OCI-LY7 (cell line): Measurements from ENCODE around the gene TMCO1. TPM values are rescaled to one million over a fixed set of nuclear protein-coding genes. Genes with fewer than 3 reads are reported as not detected.
"Not testable (repeated sequence)": the region's sequence is repeated elsewhere in the genome, so short reads cannot be mapped to it uniquely, and the experiment has no call there.

Source experiments
- BruUV-seq: library from RNA; stranded (reverse); fragments of 400-500 nt; replicated peaks from 2 replicates; lab custom pipeline; 2021; lab: Mats Ljungman, UMichigan
- CTCF ChIA-PET: fragments of 300-600 bp; sonication (Branson Sonifier 250); formaldehyde crosslinking; loops from one replicate; lab custom pipeline; 2022; ENCODE audit warnings: antibody characterized with exemption; ENCODE audit not compliant: unreplicated experiment; lab: Charles Lee
- POLR2A ChIA-PET: fragments of 300-600 bp; sonication (Branson Sonifier 250); formaldehyde crosslinking; loops from one replicate; lab custom pipeline; 2022; ENCODE audit warnings: antibody characterized with exemption; lab: Charles Lee
- DNase-seq: peaks from one replicate; pipeline ENCODE4 v3.0.0-alpha.2; 2015; ENCODE audit warnings: low spot score
- H2AFZ ChIP-seq: fragments of 200-600 bp; sonication (generic), shearing (Covaris generic); 2 replicates; pipeline ENCODE4 v1.6.1; 2014; ENCODE audit warnings: mild to moderate bottlenecking, antibody characterized with exemption, low read length, moderate library complexity
- H3K27ac ChIP-seq: fragments of 200-600 bp; sonication (generic); 2 replicates; pipeline ENCODE4 v1.5.1; 2014; ENCODE audit warnings: mixed run types, low read depth, mild to moderate bottlenecking, moderate library complexity, low read length, inconsistent platforms; ENCODE audit not compliant: poor library complexity, severe bottlenecking
- H3K36me3 ChIP-seq: fragments of 200-600 bp; sonication (generic); 2 replicates; pipeline ENCODE4 v1.6.1; 2014; ENCODE audit warnings: mild to moderate bottlenecking, antibody characterized with exemption, low read length, moderate library complexity, mixed read lengths; ENCODE audit not compliant: insufficient read depth
- H3K4me1 ChIP-seq: fragments of 200-600 bp; sonication (generic); 2 replicates; pipeline ENCODE4 v1.5.1; 2014; ENCODE audit warnings: mild to moderate bottlenecking, low read length; ENCODE audit not compliant: insufficient read depth, poor library complexity, severe bottlenecking
- H3K4me2 ChIP-seq: fragments of 200-600 bp; sonication (generic); 2 replicates; pipeline ENCODE4 v1.6.1; 2014; ENCODE audit warnings: mild to moderate bottlenecking, low read length
- H3K4me3 ChIP-seq: fragments of 200-600 bp; sonication (generic); 2 replicates; pipeline ENCODE4 v1.5.1; 2014; ENCODE audit warnings: mild to moderate bottlenecking, low read depth, low read length; ENCODE audit not compliant: poor library complexity, severe bottlenecking
- H3K79me2 ChIP-seq: fragments of 200-600 bp; sonication (generic); 2 replicates; pipeline ENCODE4 v1.6.1; 2016; ENCODE audit warnings: low read depth, mild to moderate bottlenecking, low read length, moderate library complexity, mixed read lengths; ENCODE audit not compliant: insufficient read depth
- H3K9me2 ChIP-seq: fragments of 200-600 bp; sonication (generic); 2 replicates; pipeline ENCODE4 v1.6.1; 2016; ENCODE audit warnings: mild to moderate bottlenecking, low read length, mixed read lengths; ENCODE audit not compliant: insufficient read depth
- H3K9me3 ChIP-seq: fragments of 200-600 bp; sonication (generic); 2 replicates; pipeline ENCODE4 v1.6.1; 2014; ENCODE audit warnings: mild to moderate bottlenecking, mixed run types, low read length, mixed read lengths
- H4K20me1 ChIP-seq: fragments of 200-600 bp; sonication (generic); 2 replicates; pipeline ENCODE4 v1.6.1; 2014; ENCODE audit warnings: mild to moderate bottlenecking, antibody characterized with exemption, low read length, moderate library complexity, mixed read lengths; ENCODE audit not compliant: insufficient read depth
- EZH2phosphoT487 ChIP-seq: fragments of 200-600 bp; sonication (generic); IDR thresholded peaks from 2 replicates; pipeline ENCODE4 v1.6.1; 2018; ENCODE audit warnings: low read depth, borderline replicate concordance, mild to moderate bottlenecking, mixed run types, antibody characterized with exemption, low read length, moderate library complexity, mixed read lengths
- intact Hi-C: fragments of 100-400 bp; cut with micrococcal nuclease; formaldehyde crosslinking; loops from one replicate; pipeline ENCODE4 v1.10.0; 2022; ENCODE audit not compliant: unreplicated experiment
- total RNA-seq, 2 experiments: library from RNA; depleted of rRNA in 1 of 2; stranded (reverse); fragments of >200 nt in 1 of 2; shearing (Covaris generic) in 1 of 2; gene quantifications; 2 replicates each; pipeline ENCODE4 v1.2.3, GENCODE V29; 2014 to 2022
- TF ChIP-seq, protein P1 (sequence below): fragments of 200-600 bp; sonication (generic); conservative IDR thresholded peaks from 2 replicates; pipeline ENCODE4 v1.5.1; 2014; ENCODE audit warnings: mild to moderate bottlenecking, antibody characterized with exemption, low read length, moderate library complexity, mixed read lengths

TMCO1 gene
- total RNA-seq, 2 experiments from 2014 or later = 22.9 to 44.5 TPM

DNA sequence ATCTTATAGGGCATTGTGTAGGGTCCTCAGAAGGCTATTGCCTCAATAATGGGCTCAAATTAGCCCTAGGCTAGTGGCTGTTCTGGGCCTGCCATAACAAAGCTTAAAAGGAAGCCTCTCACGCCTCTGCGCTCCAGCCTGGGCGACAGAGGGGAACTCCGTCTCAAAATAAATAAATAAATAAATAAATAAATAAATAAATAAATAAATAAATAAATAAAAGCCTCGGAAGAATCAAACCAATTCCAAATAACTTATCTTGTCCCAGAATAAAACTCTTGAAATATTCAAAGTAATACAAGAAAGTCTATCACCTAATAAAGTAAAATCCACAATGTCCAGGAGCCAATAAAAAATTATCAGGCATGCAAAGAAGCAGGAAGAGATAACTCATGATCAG is 55.9 kb downstream of the TMCO1 start:
- H3K36me3 ChIP-seq = no peaks in the 10 kb centered on the region
- no peak for TF ChIP-seq EZH2phosphoT487
- TF ChIP-seq, protein P1, sequence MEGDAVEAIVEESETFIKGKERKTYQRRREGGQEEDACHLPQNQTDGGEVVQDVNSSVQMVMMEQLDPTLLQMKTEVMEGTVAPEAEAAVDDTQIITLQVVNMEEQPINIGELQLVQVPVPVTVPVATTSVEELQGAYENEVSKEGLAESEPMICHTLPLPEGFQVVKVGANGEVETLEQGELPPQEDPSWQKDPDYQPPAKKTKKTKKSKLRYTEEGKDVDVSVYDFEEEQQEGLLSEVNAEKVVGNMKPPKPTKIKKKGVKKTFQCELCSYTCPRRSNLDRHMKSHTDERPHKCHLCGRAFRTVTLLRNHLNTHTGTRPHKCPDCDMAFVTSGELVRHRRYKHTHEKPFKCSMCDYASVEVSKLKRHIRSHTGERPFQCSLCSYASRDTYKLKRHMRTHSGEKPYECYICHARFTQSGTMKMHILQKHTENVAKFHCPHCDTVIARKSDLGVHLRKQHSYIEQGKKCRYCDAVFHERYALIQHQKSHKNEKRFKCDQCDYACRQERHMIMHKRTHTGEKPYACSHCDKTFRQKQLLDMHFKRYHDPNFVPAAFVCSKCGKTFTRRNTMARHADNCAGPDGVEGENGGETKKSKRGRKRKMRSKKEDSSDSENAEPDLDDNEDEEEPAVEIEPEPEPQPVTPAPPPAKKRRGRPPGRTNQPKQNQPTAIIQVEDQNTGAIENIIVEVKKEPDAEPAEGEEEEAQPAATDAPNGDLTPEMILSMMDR = no peak

DNA sequence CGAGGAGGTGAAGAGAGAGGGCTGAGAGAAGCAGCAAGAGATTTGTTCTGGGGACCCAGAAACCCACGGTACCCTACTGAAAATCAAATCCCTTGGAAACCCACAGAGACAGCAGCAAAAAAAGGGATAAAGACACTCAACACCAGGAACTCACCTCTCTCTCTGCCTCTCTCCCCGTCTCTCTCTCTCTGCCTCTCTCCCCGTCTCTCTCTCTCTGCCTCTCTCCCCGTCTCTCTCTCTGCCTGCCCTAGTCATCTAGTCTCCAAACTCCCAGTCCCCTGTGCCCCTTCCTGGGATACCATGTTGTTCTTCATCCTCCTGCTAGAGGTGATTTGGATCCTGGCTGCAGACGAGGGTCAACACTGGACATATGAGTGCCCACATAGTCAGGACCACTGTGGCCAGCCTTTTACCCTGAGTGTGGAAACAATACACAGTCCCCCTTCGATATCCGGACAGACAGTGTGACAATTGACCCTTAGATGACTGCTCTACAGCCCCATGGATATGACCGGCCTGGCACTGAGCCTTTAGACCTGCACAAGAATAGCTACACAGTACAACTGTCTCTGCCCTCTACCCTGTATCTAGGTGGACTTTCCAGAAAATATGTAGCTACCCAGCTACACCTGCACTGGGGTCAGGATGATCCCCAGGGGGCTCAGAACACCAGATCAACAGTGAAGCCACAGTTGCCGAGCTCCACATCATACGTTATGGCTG is 60.5 kb downstream of the TMCO1 start:
- H3K27ac ChIP-seq = no peak overlapping the region
- no TSS peak for BruUV-seq
- ChIA-PET POLR2A (interaction anchor here (0.6 to 1.1 kb wide), 3 partner anchors 7 to 46 kb away, joined by 4 to 5 read pairs (median 5); no protein-coding TSS in a partner anchor), CTCF (interaction anchor here (1.1 kb wide), 1 partner anchor 35 kb away, joined by 3 read pairs; no protein-coding TSS in a partner anchor)
- no peaks in the 10 kb centered on the region for H3K9me2 ChIP-seq
- TF ChIP-seq, protein P1 = no peak
- TF ChIP-seq EZH2phosphoT487 = no peak
- no peak overlapping the region for H3K4me2 ChIP-seq
- H3K9me3 ChIP-seq = no peaks in the 10 kb centered on the region
- H4K20me1 ChIP-seq = no peaks in the 10 kb centered on the region
- DNase-seq = no peak
- H3K36me3 ChIP-seq = no peaks in the 10 kb centered on the region
- H2AFZ ChIP-seq = no peak overlapping the region
- intact Hi-C loops = no loop called here
- peaks cover 9% of the 10 kb centered on the region for H3K4me1 ChIP-seq
- H3K79me2 ChIP-seq = no peaks in the 10 kb centered on the region
- no peak overlapping the region for H3K4me3 ChIP-seq

More for the DNA sequence above, 55.9 kb downstream of the TMCO1 start:
- ChIA-PET POLR2A (interaction anchor here (0.6 to 1.0 kb wide), 2 partner anchors 27 to 117 kb away, joined by 3 to 7 read pairs; no protein-coding TSS in a partner anchor), CTCF (no interaction called here)
- Histone ChIP-seq H3K9me3 (no peaks in the 10 kb centered on the region), H3K9me2 (no peaks in the 10 kb centered on the region), H4K20me1 (no peaks in the 10 kb centered on the region), H2AFZ (no peak overlapping the region), H3K4me1 (peaks cover 9% of the 10 kb centered on the region), H3K4me3 (no peak overlapping the region), H3K4me2 (no peak overlapping the region), H3K79me2 (no peaks in the 10 kb centered on the region), H3K27ac (no peak overlapping the region)
- BruUV-seq = no TSS peak
- intact Hi-C loops = no loop called here
- DNase-seq = no peak

DNA sequence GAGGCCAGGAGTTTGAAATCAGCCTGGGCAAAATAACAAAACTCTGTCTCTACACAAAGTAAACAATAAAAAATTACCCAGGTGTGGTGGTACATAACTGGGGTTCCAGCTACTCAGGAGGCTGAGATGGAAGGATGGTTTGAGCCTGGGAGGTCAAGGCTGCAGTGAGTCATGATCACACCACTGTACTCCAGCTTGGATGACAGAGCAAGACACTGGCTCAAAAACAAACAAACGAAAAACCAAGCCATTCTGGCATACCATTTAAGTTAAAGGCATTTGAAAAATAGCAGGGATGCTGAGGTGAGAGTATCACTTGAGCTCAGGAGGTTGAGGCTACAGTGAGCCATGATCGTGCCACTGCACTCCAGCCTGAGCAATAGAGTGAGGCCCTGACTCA is 65.0 kb downstream of the TMCO1 start:
- H2AFZ ChIP-seq = no peak overlapping the region
- no peaks in the 10 kb centered on the region for H3K9me2 ChIP-seq
- no peak for DNase-seq
- ChIA-PET CTCF (no interaction called here), POLR2A (no interaction called here)
- intact Hi-C loops = no loop called here
- no peaks in the 10 kb centered on the region for H4K20me1 ChIP-seq
- no peaks in the 10 kb centered on the region for H3K79me2 ChIP-seq
- H3K9me3 ChIP-seq = no peaks in the 10 kb centered on the region
- no peaks in the 10 kb centered on the region for H3K4me1 ChIP-seq
- TF ChIP-seq, protein P1 = no peak
- no peak for TF ChIP-seq EZH2phosphoT487
- H3K36me3 ChIP-seq = no peaks in the 10 kb centered on the region
- no peak overlapping the region for H3K27ac ChIP-seq
- no peak overlapping the region for H3K4me3 ChIP-seq
- no peak overlapping the region for H3K4me2 ChIP-seq
- no TSS peak for BruUV-seq

DNA sequence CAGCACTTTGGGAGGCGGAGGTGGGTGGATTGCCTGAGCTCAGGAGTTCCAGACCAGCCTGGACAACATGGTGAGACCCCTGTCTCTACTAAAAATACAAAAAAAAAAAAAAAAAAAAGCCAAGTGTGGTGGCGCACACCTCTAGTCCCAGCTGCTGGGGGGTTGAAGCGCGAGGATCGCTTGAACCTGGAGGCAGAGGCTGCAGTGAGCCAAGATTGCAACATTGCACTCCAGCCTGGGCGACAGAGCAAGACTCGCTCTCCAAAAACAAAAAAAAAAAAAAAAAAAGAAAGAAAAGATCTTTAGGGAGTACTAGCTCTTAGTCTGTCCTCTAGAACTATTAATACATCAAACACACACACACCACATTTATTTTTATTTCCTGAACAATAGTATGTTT is 66.7 kb downstream of the TMCO1 start:
- DNase-seq, intact Hi-C loops, H3K4me3 ChIP-seq, CTCF ChIA-PET, H3K27ac ChIP-seq, H2AFZ ChIP-seq, BruUV-seq, H3K4me1 ChIP-seq, H3K36me3 ChIP-seq, H3K4me2 ChIP-seq, H3K79me2 ChIP-seq, H3K9me2 ChIP-seq, H3K9me3 ChIP-seq, H4K20me1 ChIP-seq: not testable (repeated sequence)
- POLR2A ChIA-PET = interaction anchor here (0.6 kb wide), 1 partner anchor 68 kb away, joined by 3 read pairs; no protein-coding TSS in a partner anchor
